ENCODE results near the gene PIERCE2. TPM values are rescaled to one million over a fixed set of nuclear protein-coding genes. Genes with fewer than 3 reads are reported as not detected.
"Not testable (repeated sequence)": the region's sequence is repeated elsewhere in the genome, so short reads cannot be mapped to it uniquely, and the experiment has no call there.

The PIERCE2 gene
- total RNA-seq, 1 experiment from 2014 or later, result 3.5 TPM

DNA sequence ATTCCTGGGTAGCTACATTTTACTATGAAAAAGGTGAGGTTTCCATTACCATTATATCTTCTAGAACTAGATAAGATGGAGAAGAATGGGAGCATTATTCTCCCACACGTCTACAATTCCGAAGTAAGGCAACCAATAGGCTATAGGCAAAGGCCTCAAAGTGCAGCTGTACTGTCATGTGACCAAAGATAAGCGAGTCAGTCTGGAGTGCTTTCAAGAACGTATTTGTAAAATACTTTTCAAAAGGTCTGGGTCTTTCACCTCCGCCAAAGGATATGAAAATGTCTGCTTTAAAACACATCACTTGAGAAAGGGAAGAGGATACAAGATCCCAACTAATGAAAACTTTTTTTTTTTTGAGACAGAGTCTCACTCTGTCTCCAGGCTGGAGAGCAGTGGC lies 10.1 kb upstream of the PIERCE2 start:
- CTCF ChIA-PET, result interaction anchor here (0.6 kb wide), 1 partner anchor 135 kb away, joined by 4 read pairs; no protein-coding TSS in a partner anchor
- no peak overlapping the region for H3K4me3 Mint-ChIP-seq (ENCODE audit: unreplicated experiment)
- H3K9me3 Mint-ChIP-seq (ENCODE audit: unreplicated experiment), result no peaks in the 10 kb centered on the region
- intact Hi-C loops (cut with micrococcal nuclease), result no loop called here
- H3K36me3 Mint-ChIP-seq (ENCODE audit: insufficient read depth, unreplicated experiment), result peaks cover 5% of the 10 kb centered on the region
- POLR2A ChIA-PET, result interaction anchor here (0.6 to 1.4 kb wide), 2 partner anchors 9 to 10 kb away, joined by 3 read pairs; partner anchors contain the start of genes CCPG1 and PIERCE2
- no peak overlapping the region for H3K27ac Mint-ChIP-seq (ENCODE audit: low read depth, unreplicated experiment)
- peaks cover 22% of the 10 kb centered on the region for H3K4me1 Mint-ChIP-seq (ENCODE audit: insufficient read depth, unreplicated experiment)
- BruUV-seq (replicated peaks), result no TSS peak
- no peaks in the 10 kb centered on the region for H3K27me3 Mint-ChIP-seq (ENCODE audit: insufficient read depth, unreplicated experiment)
- no peak for DNase-seq (ENCODE audit: unreplicated experiment)
- TF ChIP-seq, protein P1, sequence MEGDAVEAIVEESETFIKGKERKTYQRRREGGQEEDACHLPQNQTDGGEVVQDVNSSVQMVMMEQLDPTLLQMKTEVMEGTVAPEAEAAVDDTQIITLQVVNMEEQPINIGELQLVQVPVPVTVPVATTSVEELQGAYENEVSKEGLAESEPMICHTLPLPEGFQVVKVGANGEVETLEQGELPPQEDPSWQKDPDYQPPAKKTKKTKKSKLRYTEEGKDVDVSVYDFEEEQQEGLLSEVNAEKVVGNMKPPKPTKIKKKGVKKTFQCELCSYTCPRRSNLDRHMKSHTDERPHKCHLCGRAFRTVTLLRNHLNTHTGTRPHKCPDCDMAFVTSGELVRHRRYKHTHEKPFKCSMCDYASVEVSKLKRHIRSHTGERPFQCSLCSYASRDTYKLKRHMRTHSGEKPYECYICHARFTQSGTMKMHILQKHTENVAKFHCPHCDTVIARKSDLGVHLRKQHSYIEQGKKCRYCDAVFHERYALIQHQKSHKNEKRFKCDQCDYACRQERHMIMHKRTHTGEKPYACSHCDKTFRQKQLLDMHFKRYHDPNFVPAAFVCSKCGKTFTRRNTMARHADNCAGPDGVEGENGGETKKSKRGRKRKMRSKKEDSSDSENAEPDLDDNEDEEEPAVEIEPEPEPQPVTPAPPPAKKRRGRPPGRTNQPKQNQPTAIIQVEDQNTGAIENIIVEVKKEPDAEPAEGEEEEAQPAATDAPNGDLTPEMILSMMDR (IDR thresholded peaks at IDR 0.05; ENCODE audit: unreplicated experiment), result no peak

DNA sequence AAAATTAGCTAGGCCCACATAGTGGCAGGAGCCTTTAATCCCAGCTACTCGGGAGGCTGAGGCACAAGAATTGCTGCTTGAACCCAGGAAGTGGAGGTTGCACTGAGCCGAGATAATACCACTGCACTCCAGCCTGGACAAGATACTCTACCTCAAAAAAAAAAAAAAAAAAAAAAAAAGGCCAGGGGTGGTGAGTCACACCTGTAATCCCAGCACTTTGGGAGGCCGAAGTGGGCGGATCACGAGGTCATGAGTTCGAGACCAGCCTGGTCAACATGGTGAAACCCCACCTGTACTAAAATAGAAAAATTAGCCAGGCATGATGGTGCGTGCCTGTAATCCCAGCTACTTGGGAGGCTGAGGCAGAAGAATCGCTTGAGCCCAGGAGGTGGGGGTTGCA lies 8.2 kb upstream of the PIERCE2 start:
- H3K4me1 Mint-ChIP-seq (ENCODE audit: insufficient read depth, unreplicated experiment), result peaks cover 27% of the 10 kb centered on the region
- CTCF ChIA-PET, result interaction anchor here (0.6 kb wide), 1 partner anchor 43 kb away, joined by 3 read pairs; no protein-coding TSS in a partner anchor
- H3K27me3 Mint-ChIP-seq (ENCODE audit: insufficient read depth, unreplicated experiment); H3K27ac Mint-ChIP-seq (ENCODE audit: low read depth, unreplicated experiment); DNase-seq (ENCODE audit: unreplicated experiment); H3K9me3 Mint-ChIP-seq (ENCODE audit: unreplicated experiment); BruUV-seq (replicated peaks); H3K4me3 Mint-ChIP-seq (ENCODE audit: unreplicated experiment); POLR2A ChIA-PET; intact Hi-C loops (cut with micrococcal nuclease); H3K36me3 Mint-ChIP-seq (ENCODE audit: insufficient read depth, unreplicated experiment): not testable (repeated sequence)

DNA sequence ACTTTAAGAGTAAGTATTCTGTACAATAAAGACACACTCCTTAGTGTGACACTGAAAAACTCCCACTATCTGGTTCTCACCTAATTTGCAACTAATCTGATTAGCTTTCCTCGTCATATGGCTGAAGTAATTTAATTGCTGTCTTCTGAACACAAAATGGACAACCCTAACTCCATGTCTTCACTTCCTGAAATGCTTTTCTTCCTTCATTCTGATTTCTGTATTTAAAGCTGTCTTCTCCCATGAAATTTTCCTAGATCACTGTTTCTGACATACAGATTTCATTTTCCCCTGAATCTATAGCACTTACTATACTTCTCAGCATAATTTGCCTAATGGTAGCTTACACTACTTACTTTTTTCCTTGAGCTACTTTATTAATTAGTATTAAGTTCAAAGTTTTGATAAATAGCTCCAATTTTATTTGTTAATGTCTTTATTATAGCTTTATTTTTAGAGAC lies 6.5 kb upstream of the PIERCE2 start:
- BruUV-seq (replicated peaks), result no TSS peak
- Mint-ChIP-seq H3K9me3 (ENCODE audit: unreplicated experiment) (no peaks in the 10 kb centered on the region), H3K4me1 (ENCODE audit: insufficient read depth, unreplicated experiment) (peaks cover 22% of the 10 kb centered on the region), H3K27me3 (ENCODE audit: insufficient read depth, unreplicated experiment) (no peaks in the 10 kb centered on the region), H3K27ac (ENCODE audit: low read depth, unreplicated experiment) (peak overlapping the region; percentile 85), H3K36me3 (ENCODE audit: insufficient read depth, unreplicated experiment) (peaks cover 5% of the 10 kb centered on the region), H3K4me3 (ENCODE audit: unreplicated experiment) (no peak overlapping the region)
- intact Hi-C loops (cut with micrococcal nuclease), result no loop called here
- no peak for DNase-seq (ENCODE audit: unreplicated experiment)
- TF ChIP-seq, protein P1 (IDR thresholded peaks at IDR 0.05; ENCODE audit: unreplicated experiment), result no peak
- ChIA-PET CTCF (interaction anchor here (0.6 to 1.1 kb wide), 3 partner anchors 13 to 48 kb away, joined by 3 to 5 read pairs (median 4); no protein-coding TSS in a partner anchor), POLR2A (interaction anchor here (2.0 to 2.3 kb wide), 2 partner anchors 13 to 83 kb away, joined by 10 to 13 read pairs; partner anchors contain the start of genes PIGB and PIGBOS1)

- POLR2A ChIA-PET, result interaction anchor here (0.8 to 2.3 kb wide), 3 partner anchors 14 to 225 kb away, joined by 3 to 13 read pairs (median 10); partner anchors contain the start of genes PIGB and PIGBOS1
- CTCF ChIA-PET, result interaction anchor here (0.6 to 1.2 kb wide), 5 partner anchors 39 to 109 kb away, joined by 3 to 6 read pairs (median 3); partner anchors contain the start of gene PIGB
- H3K27ac Mint-ChIP-seq (ENCODE audit: low read depth, unreplicated experiment), result peak overlapping the region; percentile 85
- no peaks in the 10 kb centered on the region for H3K9me3 Mint-ChIP-seq (ENCODE audit: unreplicated experiment)
- H3K36me3 Mint-ChIP-seq (ENCODE audit: insufficient read depth, unreplicated experiment), result no peaks in the 10 kb centered on the region
- no peak for DNase-seq (ENCODE audit: unreplicated experiment)
- TF ChIP-seq, protein P1 (IDR thresholded peaks at IDR 0.05; ENCODE audit: unreplicated experiment), result no peak
- no TSS peak for BruUV-seq (replicated peaks)
- H3K4me3 Mint-ChIP-seq (ENCODE audit: unreplicated experiment), result no peak overlapping the region
- peaks cover 29% of the 10 kb centered on the region for H3K4me1 Mint-ChIP-seq (ENCODE audit: insufficient read depth, unreplicated experiment)
- H3K27me3 Mint-ChIP-seq (ENCODE audit: insufficient read depth, unreplicated experiment), result no peaks in the 10 kb centered on the region
- intact Hi-C loops (cut with micrococcal nuclease), result no loop called here
Observed at GRCh38 chr15:55402707-55403106, 5.6 kb upstream of the PIERCE2 start.
